ENCODE results near the gene MPLKIP.

MPLKIP gene

DNA sequence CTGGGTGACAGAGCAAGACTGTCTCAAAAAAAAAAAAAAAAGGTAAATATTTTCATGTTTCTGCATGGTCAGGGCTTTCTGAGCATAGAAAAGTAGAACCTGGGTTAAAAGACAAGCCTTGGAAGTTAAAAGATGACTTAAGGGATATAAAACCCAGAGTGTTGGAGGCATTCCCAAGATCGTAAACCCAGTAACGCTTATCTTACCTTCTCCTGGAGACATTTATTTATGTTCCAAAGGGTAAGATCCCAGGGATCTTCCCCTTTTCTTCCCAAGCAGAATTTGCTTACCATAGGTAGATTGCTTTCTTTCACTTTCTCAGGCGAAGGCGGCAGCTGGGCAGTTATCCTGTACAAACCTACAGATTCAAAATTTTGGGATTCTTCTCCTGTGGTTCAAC, 22.6 kb upstream of the MPLKIP start:
- no peak overlapping the region for H3K27ac ChIP-seq (ENCODE audit: extremely low read depth, low read depth, low read length)
- POLR2A ChIA-PET = interaction anchor here (0.7 kb wide), 1 partner anchor 25 kb away, joined by 4 read pairs; no protein-coding TSS in a partner anchor
- no peaks in the 10 kb centered on the region for H3K9me3 ChIP-seq (ENCODE audit: control insufficient read depth, insufficient read depth, low read depth, low read length)
- H3K4me1 ChIP-seq (ENCODE audit: control insufficient read depth, insufficient read depth, low read length) = no peaks in the 10 kb centered on the region
- CTCF ChIA-PET = no interaction called here
- H3K4me3 ChIP-seq (ENCODE audit: low read depth, low read length) = no peak overlapping the region
- H3K36me3 ChIP-seq (ENCODE audit: control insufficient read depth in 2 of 2, insufficient read depth in 1 of 2, low read length in 2 of 2) = no peaks in the 10 kb centered on the region
- TF ChIP-seq ZNF274 (IDR thresholded peaks at IDR 0.05; ENCODE audit: low read length) = no peak
- no peak for TF ChIP-seq ZNF274 (tag by site-specific recombination; IDR thresholded peaks at IDR 0.05; ENCODE audit: borderline replicate concordance)
- TF ChIP-seq, protein P1, sequence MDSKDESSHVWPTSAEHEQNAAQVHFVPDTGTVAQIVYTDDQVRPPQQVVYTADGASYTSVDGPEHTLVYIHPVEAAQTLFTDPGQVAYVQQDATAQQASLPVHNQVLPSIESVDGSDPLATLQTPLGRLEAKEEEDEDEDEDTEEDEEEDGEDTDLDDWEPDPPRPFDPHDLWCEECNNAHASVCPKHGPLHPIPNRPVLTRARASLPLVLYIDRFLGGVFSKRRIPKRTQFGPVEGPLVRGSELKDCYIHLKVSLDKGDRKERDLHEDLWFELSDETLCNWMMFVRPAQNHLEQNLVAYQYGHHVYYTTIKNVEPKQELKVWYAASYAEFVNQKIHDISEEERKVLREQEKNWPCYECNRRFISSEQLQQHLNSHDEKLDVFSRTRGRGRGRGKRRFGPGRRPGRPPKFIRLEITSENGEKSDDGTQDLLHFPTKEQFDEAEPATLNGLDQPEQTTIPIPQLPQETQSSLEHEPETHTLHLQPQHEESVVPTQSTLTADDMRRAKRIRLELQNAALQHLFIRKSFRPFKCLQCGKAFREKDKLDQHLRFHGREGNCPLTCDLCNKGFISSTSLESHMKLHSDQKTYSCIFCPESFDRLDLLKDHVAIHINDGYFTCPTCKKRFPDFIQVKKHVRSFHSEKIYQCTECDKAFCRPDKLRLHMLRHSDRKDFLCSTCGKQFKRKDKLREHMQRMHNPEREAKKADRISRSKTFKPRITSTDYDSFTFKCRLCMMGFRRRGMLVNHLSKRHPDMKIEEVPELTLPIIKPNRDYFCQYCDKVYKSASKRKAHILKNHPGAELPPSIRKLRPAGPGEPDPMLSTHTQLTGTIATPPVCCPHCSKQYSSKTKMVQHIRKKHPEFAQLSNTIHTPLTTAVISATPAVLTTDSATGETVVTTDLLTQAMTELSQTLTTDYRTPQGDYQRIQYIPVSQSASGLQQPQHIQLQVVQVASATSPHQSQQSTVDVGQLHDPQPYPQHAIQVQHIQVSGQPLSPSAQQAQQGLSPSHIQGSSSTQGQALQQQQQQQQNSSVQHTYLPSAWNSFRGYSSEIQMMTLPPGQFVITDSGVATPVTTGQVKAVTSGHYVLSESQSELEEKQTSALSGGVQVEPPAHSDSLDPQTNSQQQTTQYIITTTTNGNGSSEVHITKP (tag by site-specific recombination; IDR thresholded peaks at IDR 0.05) = 0 out of 2 replicates have a peak, but pooled peaks have one; percentile 9
- TF ChIP-seq, protein P2, sequence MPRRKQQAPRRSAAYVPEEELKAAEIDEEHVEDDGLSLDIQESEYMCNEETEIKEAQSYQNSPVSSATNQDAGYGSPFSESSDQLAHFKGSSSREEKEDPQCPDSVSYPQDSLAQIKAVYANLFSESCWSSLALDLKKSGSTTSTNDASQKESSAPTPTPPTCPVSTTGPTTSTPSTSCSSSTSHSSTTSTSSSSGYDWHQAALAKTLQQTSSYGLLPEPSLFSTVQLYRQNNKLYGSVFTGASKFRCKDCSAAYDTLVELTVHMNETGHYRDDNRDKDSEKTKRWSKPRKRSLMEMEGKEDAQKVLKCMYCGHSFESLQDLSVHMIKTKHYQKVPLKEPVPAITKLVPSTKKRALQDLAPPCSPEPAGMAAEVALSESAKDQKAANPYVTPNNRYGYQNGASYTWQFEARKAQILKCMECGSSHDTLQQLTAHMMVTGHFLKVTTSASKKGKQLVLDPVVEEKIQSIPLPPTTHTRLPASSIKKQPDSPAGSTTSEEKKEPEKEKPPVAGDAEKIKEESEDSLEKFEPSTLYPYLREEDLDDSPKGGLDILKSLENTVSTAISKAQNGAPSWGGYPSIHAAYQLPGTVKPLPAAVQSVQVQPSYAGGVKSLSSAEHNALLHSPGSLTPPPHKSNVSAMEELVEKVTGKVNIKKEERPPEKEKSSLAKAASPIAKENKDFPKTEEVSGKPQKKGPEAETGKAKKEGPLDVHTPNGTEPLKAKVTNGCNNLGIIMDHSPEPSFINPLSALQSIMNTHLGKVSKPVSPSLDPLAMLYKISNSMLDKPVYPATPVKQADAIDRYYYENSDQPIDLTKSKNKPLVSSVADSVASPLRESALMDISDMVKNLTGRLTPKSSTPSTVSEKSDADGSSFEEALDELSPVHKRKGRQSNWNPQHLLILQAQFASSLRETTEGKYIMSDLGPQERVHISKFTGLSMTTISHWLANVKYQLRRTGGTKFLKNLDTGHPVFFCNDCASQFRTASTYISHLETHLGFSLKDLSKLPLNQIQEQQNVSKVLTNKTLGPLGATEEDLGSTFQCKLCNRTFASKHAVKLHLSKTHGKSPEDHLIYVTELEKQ (tag by site-specific recombination; IDR thresholded peaks at IDR 0.05; ENCODE audit: borderline replicate concordance) = no peak

DNA sequence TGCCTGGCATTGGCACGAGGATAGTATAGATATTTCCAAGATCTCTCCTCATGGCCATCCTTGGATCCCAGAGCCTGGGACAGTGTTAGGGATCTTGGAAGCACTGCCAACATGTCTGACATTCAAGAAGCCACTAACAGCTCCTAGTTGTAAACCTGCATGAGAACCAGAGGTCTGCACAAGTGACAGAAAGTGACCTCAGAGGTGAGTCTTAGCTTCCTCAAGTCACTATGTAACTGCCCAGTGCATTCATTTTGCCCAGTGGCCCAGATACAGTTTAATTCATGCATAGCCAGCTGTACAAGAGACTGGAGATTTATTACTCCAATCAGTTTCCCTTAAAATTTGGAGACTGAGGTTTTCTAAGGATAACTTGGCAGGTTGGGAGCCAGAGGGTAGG, 17.1 kb upstream of the MPLKIP start:
- ChIA-PET CTCF (no interaction called here), POLR2A (interaction anchor here (0.8 kb wide), 1 partner anchor 17 kb away, joined by 3 read pairs; the partner anchor contains the start of gene SUGCT)
- no peak overlapping the region for H3K4me3 ChIP-seq (ENCODE audit: low read depth, low read length)
- no peaks in the 10 kb centered on the region for H3K9me3 ChIP-seq (ENCODE audit: control insufficient read depth, insufficient read depth, low read depth, low read length)
- H3K27ac ChIP-seq (ENCODE audit: extremely low read depth, low read depth, low read length) = no peak overlapping the region
- H3K4me1 ChIP-seq (ENCODE audit: control insufficient read depth, insufficient read depth, low read length) = no peaks in the 10 kb centered on the region
- TF ChIP-seq, protein P3, sequence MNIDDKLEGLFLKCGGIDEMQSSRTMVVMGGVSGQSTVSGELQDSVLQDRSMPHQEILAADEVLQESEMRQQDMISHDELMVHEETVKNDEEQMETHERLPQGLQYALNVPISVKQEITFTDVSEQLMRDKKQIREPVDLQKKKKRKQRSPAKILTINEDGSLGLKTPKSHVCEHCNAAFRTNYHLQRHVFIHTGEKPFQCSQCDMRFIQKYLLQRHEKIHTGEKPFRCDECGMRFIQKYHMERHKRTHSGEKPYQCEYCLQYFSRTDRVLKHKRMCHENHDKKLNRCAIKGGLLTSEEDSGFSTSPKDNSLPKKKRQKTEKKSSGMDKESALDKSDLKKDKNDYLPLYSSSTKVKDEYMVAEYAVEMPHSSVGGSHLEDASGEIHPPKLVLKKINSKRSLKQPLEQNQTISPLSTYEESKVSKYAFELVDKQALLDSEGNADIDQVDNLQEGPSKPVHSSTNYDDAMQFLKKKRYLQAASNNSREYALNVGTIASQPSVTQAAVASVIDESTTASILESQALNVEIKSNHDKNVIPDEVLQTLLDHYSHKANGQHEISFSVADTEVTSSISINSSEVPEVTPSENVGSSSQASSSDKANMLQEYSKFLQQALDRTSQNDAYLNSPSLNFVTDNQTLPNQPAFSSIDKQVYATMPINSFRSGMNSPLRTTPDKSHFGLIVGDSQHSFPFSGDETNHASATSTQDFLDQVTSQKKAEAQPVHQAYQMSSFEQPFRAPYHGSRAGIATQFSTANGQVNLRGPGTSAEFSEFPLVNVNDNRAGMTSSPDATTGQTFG (tag by site-specific recombination; IDR thresholded peaks at IDR 0.05; ENCODE audit: borderline replicate concordance) = no peak
- no peak for TF ChIP-seq ZSCAN16 (tag by site-specific recombination; IDR thresholded peaks at IDR 0.05)
- no peak for TF ChIP-seq ZSCAN30 (tag by site-specific recombination; IDR thresholded peaks at IDR 0.05)
- no peak for TF ChIP-seq ZNF664 (tag by site-specific recombination; IDR thresholded peaks at IDR 0.05)
- TF ChIP-seq ZNF76 (tag by site-specific recombination; IDR thresholded peaks at IDR 0.05; ENCODE audit: borderline replicate concordance, low read depth) = no peak
- TF ChIP-seq OSR2 (tag by site-specific recombination; IDR thresholded peaks at IDR 0.05) = no peak
- no peak for TF ChIP-seq ZNF658 (tag by site-specific recombination; IDR thresholded peaks at IDR 0.05)
- TF ChIP-seq ZNF223 (tag by site-specific recombination; IDR thresholded peaks at IDR 0.05) = no peak
- TF ChIP-seq IKZF3 (tag by site-specific recombination; IDR thresholded peaks at IDR 0.05) = no peak
- no peak for TF ChIP-seq ZNF776 (tag by site-specific recombination; IDR thresholded peaks at IDR 0.05; ENCODE audit: borderline replicate concordance)
- H3K36me3 ChIP-seq (ENCODE audit: control insufficient read depth in 2 of 2, insufficient read depth in 1 of 2, low read length in 2 of 2) = no peaks in the 10 kb centered on the region
